ENCODE data around the gene NCOA3.
A peak's percentile ranks its signal among the peaks of the same experiment; 100 is the strongest.

Gene NCOA3

DNA sequence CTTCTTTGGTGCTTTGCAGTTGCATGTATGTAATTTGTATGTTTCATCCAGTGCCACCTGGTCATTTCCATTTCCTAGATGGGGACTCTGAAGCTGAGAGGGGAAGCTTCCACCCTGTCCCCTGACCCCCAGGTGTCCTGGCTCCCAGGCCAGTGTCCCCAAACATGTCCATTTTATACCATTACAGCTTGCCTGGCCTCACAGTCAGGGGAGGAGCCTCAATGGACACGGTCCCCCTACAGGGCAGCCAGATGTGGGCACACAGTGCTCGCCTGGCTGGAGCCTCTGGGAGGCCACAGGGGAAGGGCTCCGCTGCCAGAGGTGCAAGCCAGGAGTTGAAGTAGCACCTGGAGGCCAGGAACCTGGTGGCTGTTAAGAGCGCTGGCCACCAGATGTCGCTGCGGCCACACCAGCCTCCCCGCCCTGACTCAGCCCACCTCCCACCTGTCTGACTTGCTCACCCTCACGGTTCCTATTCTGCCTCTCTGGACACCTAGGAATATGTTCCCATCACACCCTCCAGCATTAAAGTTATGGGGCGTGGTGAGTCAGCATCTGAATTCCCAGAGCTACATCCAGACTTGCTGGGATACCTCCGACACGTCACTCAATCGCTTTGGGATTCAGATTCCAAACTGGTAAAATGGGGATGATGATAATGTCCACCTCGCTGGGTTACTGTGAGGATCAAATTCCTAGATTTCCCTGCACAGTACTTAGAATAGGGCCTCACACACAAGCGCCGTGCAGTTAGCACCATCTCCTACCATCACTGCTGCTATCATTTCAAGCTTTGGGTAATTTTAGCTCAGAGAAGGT is 176.2 kb downstream of the NCOA3 start:
- TF ChIP-seq, protein P1, sequence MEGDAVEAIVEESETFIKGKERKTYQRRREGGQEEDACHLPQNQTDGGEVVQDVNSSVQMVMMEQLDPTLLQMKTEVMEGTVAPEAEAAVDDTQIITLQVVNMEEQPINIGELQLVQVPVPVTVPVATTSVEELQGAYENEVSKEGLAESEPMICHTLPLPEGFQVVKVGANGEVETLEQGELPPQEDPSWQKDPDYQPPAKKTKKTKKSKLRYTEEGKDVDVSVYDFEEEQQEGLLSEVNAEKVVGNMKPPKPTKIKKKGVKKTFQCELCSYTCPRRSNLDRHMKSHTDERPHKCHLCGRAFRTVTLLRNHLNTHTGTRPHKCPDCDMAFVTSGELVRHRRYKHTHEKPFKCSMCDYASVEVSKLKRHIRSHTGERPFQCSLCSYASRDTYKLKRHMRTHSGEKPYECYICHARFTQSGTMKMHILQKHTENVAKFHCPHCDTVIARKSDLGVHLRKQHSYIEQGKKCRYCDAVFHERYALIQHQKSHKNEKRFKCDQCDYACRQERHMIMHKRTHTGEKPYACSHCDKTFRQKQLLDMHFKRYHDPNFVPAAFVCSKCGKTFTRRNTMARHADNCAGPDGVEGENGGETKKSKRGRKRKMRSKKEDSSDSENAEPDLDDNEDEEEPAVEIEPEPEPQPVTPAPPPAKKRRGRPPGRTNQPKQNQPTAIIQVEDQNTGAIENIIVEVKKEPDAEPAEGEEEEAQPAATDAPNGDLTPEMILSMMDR (IDR thresholded peaks at IDR 0.05; ENCODE audit: insufficient read depth, low read depth, low read length, missing control alignments): peak; percentile 56
- DNase-seq (ENCODE audit: low read depth): peak; percentile 62
- no peak overlapping the region for H3K4me3 ChIP-seq (ENCODE audit: low read length)

DNA sequence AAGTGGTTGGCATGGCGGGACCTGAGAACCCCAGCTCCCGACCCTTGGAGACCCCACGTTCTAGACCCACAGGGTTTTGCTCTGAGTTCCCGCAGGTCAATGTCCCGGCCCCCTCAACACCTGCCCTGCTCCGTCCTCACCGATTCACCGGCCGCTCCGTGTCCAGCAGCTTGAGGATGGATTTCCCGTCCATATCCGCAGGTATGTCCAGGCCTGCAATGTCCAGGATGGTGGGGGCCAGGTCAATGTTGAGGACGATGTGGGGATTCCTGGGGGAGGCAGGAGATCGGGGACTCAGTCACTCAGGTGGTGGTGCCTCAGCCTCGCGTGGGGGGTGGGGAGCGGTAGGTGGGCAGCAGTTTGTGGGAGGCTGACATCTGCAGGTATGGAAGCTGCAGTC is 176.8 kb downstream of the NCOA3 start:
- DNase-seq (ENCODE audit: low read depth): no peak
- H3K4me3 ChIP-seq (ENCODE audit: low read length): no peak overlapping the region
- TF ChIP-seq, protein P1 (IDR thresholded peaks at IDR 0.05; ENCODE audit: insufficient read depth, low read depth, low read length, missing control alignments): no peak

DNA sequence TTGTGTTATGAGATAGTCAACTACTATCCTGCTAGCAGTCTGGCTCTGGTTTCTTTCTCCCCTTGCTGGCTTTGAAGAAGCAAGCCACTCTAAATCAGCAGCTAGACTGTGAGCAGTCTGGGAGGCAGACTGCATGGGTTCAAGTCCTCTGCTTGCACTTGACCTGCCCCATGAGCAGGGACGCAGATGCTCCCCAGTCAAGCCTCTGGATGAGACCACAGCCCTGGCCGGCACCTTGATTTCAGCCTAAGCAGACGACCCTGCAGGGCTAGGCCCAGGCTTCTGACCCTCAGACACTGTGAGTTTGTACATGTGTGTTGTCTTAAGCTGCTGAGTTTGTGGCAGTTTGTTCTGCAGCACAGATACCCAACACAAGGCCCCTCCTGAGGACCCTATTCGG is 177.8 kb downstream of the NCOA3 start:
- H3K4me3 ChIP-seq (ENCODE audit: low read length): no peak overlapping the region
- DNase-seq (ENCODE audit: low read depth): no peak
- TF ChIP-seq, protein P1 (IDR thresholded peaks at IDR 0.05; ENCODE audit: insufficient read depth, low read depth, low read length, missing control alignments): no peak

DNA sequence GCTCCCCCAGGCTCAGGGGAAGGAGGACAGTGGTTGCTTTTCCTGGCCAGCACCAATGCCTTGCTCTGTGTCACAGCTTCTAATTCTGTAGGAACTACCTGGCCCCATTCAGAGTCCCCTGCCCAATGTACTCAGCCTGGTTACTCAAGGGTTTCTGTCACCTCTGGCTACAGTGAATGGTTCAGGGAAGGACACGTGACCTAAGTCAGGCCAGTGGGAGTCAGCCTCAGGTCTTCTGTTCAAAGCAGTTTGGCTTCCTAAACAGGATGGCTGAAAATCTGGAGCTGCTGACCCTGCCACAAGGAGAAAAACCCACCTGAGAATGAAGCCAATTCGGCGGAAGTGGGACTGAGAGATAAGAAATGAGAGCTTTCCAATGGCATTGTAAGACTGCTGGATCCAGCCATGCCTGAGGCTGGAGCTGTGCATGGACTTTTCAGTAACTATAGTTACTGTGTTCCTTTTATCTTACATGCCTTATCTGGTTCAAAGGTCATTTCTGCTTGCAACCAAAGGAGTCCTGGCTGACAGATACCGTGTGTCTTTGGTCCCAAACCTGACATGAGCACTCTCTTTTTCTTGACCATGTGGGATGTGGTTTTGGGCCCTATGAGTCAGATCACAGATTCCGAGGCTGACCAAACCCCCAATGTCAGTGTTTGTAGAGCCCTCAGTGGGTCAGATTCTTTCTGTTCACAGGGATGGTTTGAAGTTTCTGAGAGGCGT is 179.3 kb downstream of the NCOA3 start:
- no peak overlapping the region for H3K4me3 ChIP-seq (ENCODE audit: low read length)
- DNase-seq (ENCODE audit: low read depth): no peak
- TF ChIP-seq, protein P1 (IDR thresholded peaks at IDR 0.05; ENCODE audit: insufficient read depth, low read depth, low read length, missing control alignments): no peak

DNA sequence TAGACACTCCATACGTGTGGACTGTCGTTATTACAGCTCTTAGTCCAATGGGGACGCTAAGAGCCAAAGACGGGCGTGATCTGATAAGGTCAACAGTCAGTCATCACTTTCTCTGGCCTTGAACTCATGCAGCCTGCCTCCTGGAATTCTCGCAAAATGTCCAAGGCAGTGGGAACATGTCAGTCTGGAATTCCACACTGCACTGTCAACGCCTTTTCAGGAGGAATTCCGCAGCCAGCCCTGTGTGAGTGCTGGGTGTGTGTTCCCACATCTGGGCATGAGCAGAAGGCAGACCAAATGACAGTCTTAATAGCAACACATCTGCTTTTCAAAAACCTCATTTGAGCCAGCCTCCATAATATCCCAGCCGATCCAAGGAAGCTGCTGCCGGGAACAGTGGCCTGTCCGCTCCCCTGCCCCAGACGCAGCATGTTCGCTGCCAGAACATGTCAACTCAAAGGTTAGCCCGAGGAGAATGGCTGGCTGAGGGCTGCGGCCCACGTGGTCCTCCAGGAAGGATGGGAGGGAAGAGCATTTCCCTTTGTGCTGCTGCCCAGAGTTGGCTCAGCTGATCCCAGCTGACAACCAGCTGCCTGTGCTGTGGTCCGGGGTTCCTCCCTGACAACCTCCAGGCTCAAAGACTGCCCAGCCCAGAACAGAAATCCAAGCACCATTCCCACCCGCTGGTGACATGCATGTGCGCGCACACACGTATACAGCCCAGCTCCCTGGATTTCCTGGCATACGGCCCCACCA is 180.5 kb downstream of the NCOA3 start:
- no peak overlapping the region for H3K4me3 ChIP-seq (ENCODE audit: low read length)
- TF ChIP-seq, protein P1 (IDR thresholded peaks at IDR 0.05; ENCODE audit: insufficient read depth, low read depth, low read length, missing control alignments): no peak
- DNase-seq (ENCODE audit: low read depth): no peak

DNA sequence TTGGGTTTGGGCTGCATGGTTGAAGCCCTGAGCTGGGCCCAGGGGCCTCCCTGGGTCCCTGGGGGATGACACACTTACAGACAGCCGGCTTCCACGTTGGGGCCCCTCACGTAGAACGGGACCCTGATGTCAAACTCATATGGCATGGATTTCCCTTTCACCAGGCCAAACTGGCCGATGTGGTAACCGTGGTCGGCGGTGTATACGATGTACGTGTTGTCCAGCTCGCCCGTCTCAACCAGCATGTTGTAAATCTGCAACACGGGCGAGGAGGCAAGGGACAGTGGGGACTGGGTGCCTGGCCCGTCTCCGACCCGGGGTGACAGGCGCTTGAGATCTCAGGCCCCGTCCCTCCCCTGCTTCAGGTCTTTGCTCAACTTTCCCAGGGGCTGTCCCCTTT is 181.2 kb downstream of the NCOA3 start:
- no peak for DNase-seq (ENCODE audit: low read depth)
- TF ChIP-seq, protein P1 (IDR thresholded peaks at IDR 0.05; ENCODE audit: insufficient read depth, low read depth, low read length, missing control alignments): no peak
- no peak overlapping the region for H3K4me3 ChIP-seq (ENCODE audit: low read length)
